NCI-H1105 treated with DMSO at 0.1 percent for 48 hours (cell line): ENCODE data around the gene SMIM26.
"Not testable (repeated sequence)": the region's sequence is repeated elsewhere in the genome, so short reads cannot be mapped to it uniquely, and the experiment has no call there.

Experiments used
- DNase-seq: peaks from one replicate; lab custom pipeline; 2025; lab: John Stamatoyannopoulos, UW

Gene SMIM26

GRCh38 chr20:18566892-18567738, at the start of gene SMIM26:
TSS of gene SMIM26 (plus strand) at chr20:18567432. CDS start at chr20:18567479, 47 bp downstream.
- DNase-seq = peak; percentile 94

- not testable (repeated sequence) for DNase-seq
These were observed 45.2 kb upstream of the SMIM26 start for GRCh38 chr20:18522066-18522465.

GRCh38 chr20:18523066-18523465, 44.2 kb upstream of the SMIM26 start:
- no peak for DNase-seq

- DNase-seq = no peak
These were observed 42.6 kb upstream of the SMIM26 start for GRCh38 chr20:18524646-18525045.

- not testable (repeated sequence) for DNase-seq
These were observed 40.5 kb upstream of the SMIM26 start for GRCh38 chr20:18526761-18527160.

GRCh38 chr20:18527339-18527738, 39.9 kb upstream of the SMIM26 start:
- DNase-seq = no peak

GRCh38 chr20:18527836-18528235, 39.4 kb upstream of the SMIM26 start:
- DNase-seq = no peak

GRCh38 chr20:18529041-18529440, 38.2 kb upstream of the SMIM26 start:
- DNase-seq = no peak

- no peak for DNase-seq
These were observed 34.6 kb upstream of the SMIM26 start for GRCh38 chr20:18532626-18533025.

- DNase-seq = no peak
These were observed 33.7 kb upstream of the SMIM26 start for GRCh38 chr20:18533491-18533890.

GRCh38 chr20:18533978-18534644, 33.1 kb upstream of the SMIM26 start:
- no peak for DNase-seq

- no peak for DNase-seq
These were observed 29.6 kb upstream of the SMIM26 start for GRCh38 chr20:18537651-18538050.

GRCh38 chr20:18541741-18542140, 25.5 kb upstream of the SMIM26 start:
- no peak for DNase-seq

GRCh38 chr20:18543216-18543615, 24.0 kb upstream of the SMIM26 start:
- no peak for DNase-seq

- peak; percentile 90 for DNase-seq
These were observed 23.3 kb upstream of the SMIM26 start for GRCh38 chr20:18543932-18544331.

- DNase-seq = no peak
These were observed 21.7 kb upstream of the SMIM26 start for GRCh38 chr20:18545566-18545965.

- no peak for DNase-seq
These were observed 18.8 kb upstream of the SMIM26 start for GRCh38 chr20:18548465-18548864.

- no peak for DNase-seq
These were observed 13.5 kb upstream of the SMIM26 start for GRCh38 chr20:18553746-18554145.

GRCh38 chr20:18567739-18568091, 483 bp downstream of the SMIM26 start:
- peak; percentile 34 for DNase-seq

GRCh38 chr20:18571009-18571408, 3.8 kb downstream of the SMIM26 start:
- DNase-seq = no peak

GRCh38 chr20:18571578-18571977, 4.3 kb downstream of the SMIM26 start:
- no peak for DNase-seq

- no peak for DNase-seq
These were observed 10.7 kb downstream of the SMIM26 start for GRCh38 chr20:18577942-18578341.

- DNase-seq = no peak
These were observed 11.3 kb downstream of the SMIM26 start for GRCh38 chr20:18578581-18578980.
